MM.1S (cell line): ENCODE data around the gene PTPRK.
A peak's percentile ranks its signal among the peaks of the same experiment; 100 is the strongest.

Experiments
- DNase-seq: peaks from one replicate; pipeline ENCODE4 v3.0.0-alpha.2; 2015
- H2AFZ ChIP-seq: fragments of 300-600 bp; sonication (generic); 2 replicates; pipeline ENCODE4 v1.6.0; 2016; ENCODE audit warnings: antibody characterized with exemption, low read length
- H3F3A ChIP-seq: fragments of 300-600 bp; sonication (generic); 2 replicates; pipeline ENCODE4 v1.6.1; 2016; ENCODE audit warnings: mild to moderate bottlenecking, antibody characterized with exemption, low read length, moderate library complexity, mixed read lengths; ENCODE audit not compliant: insufficient read depth
- H3K27ac ChIP-seq: fragments of 300-600 bp; sonication (generic); 2 replicates; pipeline ENCODE4 v1.5.1; 2016; ENCODE audit warnings: mild to moderate bottlenecking, low read length
- H3K27me3 ChIP-seq: fragments of 300-600 bp; sonication (generic); replicated peaks from 2 replicates; pipeline ENCODE4 v1.6.0; 2016; ENCODE audit warnings: low read length; ENCODE audit not compliant: insufficient read depth
- H3K36me3 ChIP-seq: fragments of 300-600 bp; sonication (generic); replicated peaks from 2 replicates; pipeline ENCODE4 v1.6.1; 2016; ENCODE audit warnings: mild to moderate bottlenecking, low read length, mixed read lengths; ENCODE audit not compliant: insufficient read depth
- H3K4me1 ChIP-seq: fragments of 300-600 bp; sonication (generic); 2 replicates; pipeline ENCODE4 v1.6.1; 2016; ENCODE audit warnings: low read length, mixed read lengths
- H3K4me2 ChIP-seq: fragments of 300-600 bp; sonication (generic); 2 replicates; pipeline ENCODE4 v1.6.0; 2016; ENCODE audit warnings: low read depth, low read length
- H3K4me3 ChIP-seq: fragments of 300-600 bp; sonication (generic); 2 replicates; pipeline ENCODE4 v1.5.1; 2016; ENCODE audit warnings: low read length, mixed read lengths
- H3K79me2 ChIP-seq: fragments of 300-600 bp; sonication (generic); 2 replicates; pipeline ENCODE4 v1.6.1; 2016; ENCODE audit warnings: mixed run types, low read length, mixed read lengths
- H3K9ac ChIP-seq: fragments of 300-600 bp; sonication (generic); 2 replicates; pipeline ENCODE4 v1.6.1; 2016; ENCODE audit warnings: low read length, mixed read lengths
- H3K9me2 ChIP-seq: fragments of 300-600 bp; sonication (generic); replicated peaks from 2 replicates; pipeline ENCODE4 v1.6.1; 2016; ENCODE audit warnings: mild to moderate bottlenecking, low read length, mixed read lengths; ENCODE audit not compliant: insufficient read depth
- H3K9me3 ChIP-seq: fragments of 300-600 bp; sonication (generic); replicated peaks from 2 replicates; pipeline ENCODE4 v1.6.1; 2016; ENCODE audit warnings: mild to moderate bottlenecking, low read length, mixed read lengths; ENCODE audit not compliant: insufficient read depth
- H4K20me1 ChIP-seq: fragments of 300-600 bp; sonication (generic); 2 replicates; pipeline ENCODE4 v1.6.1; 2016; ENCODE audit warnings: mild to moderate bottlenecking, low read length, moderate library complexity, mixed read lengths; ENCODE audit not compliant: insufficient read depth
- CTCF ChIP-seq: fragments of 300-600 bp; sonication (generic); IDR thresholded peaks from 2 replicates; pipeline ENCODE4 v1.5.1; 2016; ENCODE audit warnings: antibody characterized with exemption, low read length, mixed read lengths
- EZH2 ChIP-seq: fragments of 300-600 bp; sonication (generic); optimal IDR thresholded peaks from 2 replicates; pipeline ENCODE3; 2017; ENCODE audit warnings: low read depth, mild to moderate bottlenecking, antibody characterized with exemption, low read length, mixed read lengths
- EZH2phosphoT487 ChIP-seq: fragments of 300-600 bp; sonication (generic); IDR thresholded peaks from 2 replicates; pipeline ENCODE4 v1.6.1; 2018; ENCODE audit warnings: antibody characterized with exemption, low read length

The PTPRK gene

GRCh38 chr6:128171182-128171581 lies 349.2 kb downstream of the PTPRK start:
- H3K27ac ChIP-seq, result no peak overlapping the region
- DNase-seq, result no peak
- no peaks in the 10 kb centered on the region for H3K27me3 ChIP-seq
- H2AFZ ChIP-seq, result no peak overlapping the region
- no peaks in the 10 kb centered on the region for H3K36me3 ChIP-seq
- H4K20me1 ChIP-seq, result no peaks in the 10 kb centered on the region
- no peak for TF ChIP-seq EZH2
- no peak for TF ChIP-seq EZH2phosphoT487
- no peak for TF ChIP-seq CTCF
- H3K9me2 ChIP-seq, result no peaks in the 10 kb centered on the region
- no peaks in the 10 kb centered on the region for H3K9me3 ChIP-seq
- 0 out of 2 replicates have a peak, but pooled peaks cover 5% of the 10 kb centered on the region for H3K4me1 ChIP-seq
- no peak overlapping the region for H3K4me3 ChIP-seq
- no peaks in the 10 kb centered on the region for H3F3A ChIP-seq
- no peak overlapping the region for H3K4me2 ChIP-seq
- H3K79me2 ChIP-seq, result no peaks in the 10 kb centered on the region
- H3K9ac ChIP-seq, result no peak overlapping the region

DNA sequence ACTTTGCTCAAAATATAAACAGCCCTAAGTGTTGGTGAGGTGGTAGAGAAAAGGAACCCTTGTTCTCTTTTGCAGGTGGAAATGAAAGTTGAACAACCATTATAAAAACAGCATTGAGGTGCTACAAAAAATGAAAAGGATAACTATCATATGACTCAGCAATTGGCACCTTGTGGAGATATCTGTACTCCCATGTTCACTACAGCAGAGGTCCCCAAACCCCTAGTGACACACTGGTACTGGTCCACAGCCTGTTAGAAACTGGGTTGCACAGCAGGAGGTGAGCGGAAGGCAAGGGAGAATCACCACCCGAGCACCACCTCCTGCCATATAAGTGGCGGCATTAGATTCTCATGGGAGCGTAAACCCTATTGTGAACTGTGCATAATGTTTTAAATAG lies 352.2 kb downstream of the PTPRK start:
- no peaks in the 10 kb centered on the region for H3K9me2 ChIP-seq
- H3K9me3 ChIP-seq, result no peaks in the 10 kb centered on the region

GRCh38 chr6:128167552-128167951 lies 352.8 kb downstream of the PTPRK start:
- H3K4me3 ChIP-seq, result no peak overlapping the region
- H3K79me2 ChIP-seq, result no peaks in the 10 kb centered on the region
- no peaks in the 10 kb centered on the region for H3K9me2 ChIP-seq
- no peak overlapping the region for H3K9ac ChIP-seq
- TF ChIP-seq EZH2, result no peak
- H3K4me1 ChIP-seq, result 0 out of 2 replicates have a peak, but pooled peaks cover 5% of the 10 kb centered on the region
- no peaks in the 10 kb centered on the region for H3K9me3 ChIP-seq
- no peaks in the 10 kb centered on the region for H3K27me3 ChIP-seq
- H3F3A ChIP-seq, result no peaks in the 10 kb centered on the region
- H3K36me3 ChIP-seq, result no peaks in the 10 kb centered on the region
- DNase-seq, result no peak
- no peak overlapping the region for H2AFZ ChIP-seq
- no peak overlapping the region for H3K27ac ChIP-seq
- H3K4me2 ChIP-seq, result no peak overlapping the region
- no peaks in the 10 kb centered on the region for H4K20me1 ChIP-seq

More for the DNA sequence above, 352.2 kb downstream of the PTPRK start:
- TF ChIP-seq CTCF (no peak), EZH2 (no peak), EZH2phosphoT487 (no peak)
- H3K27ac ChIP-seq, result no peak overlapping the region
- 0 out of 2 replicates have a peak, but pooled peaks cover 5% of the 10 kb centered on the region for H3K4me1 ChIP-seq
- no peak overlapping the region for H2AFZ ChIP-seq
- no peak overlapping the region for H3K4me3 ChIP-seq
- H3K27me3 ChIP-seq, result no peaks in the 10 kb centered on the region
- no peaks in the 10 kb centered on the region for H4K20me1 ChIP-seq
- no peaks in the 10 kb centered on the region for H3K36me3 ChIP-seq
- no peaks in the 10 kb centered on the region for H3F3A ChIP-seq
- DNase-seq, result peak; percentile 22
- H3K79me2 ChIP-seq, result no peaks in the 10 kb centered on the region
- H3K9ac ChIP-seq, result no peak overlapping the region
- H3K4me2 ChIP-seq, result peak overlapping the region; percentile 6; the same call in 1 of the 2 replicates

GRCh38 chr6:128164254-128164653 lies 356.1 kb downstream of the PTPRK start:
- Histone ChIP-seq H3K36me3 (no peaks in the 10 kb centered on the region), H3K27me3 (no peaks in the 10 kb centered on the region), H3F3A (no peaks in the 10 kb centered on the region), H2AFZ (no peak overlapping the region), H3K27ac (no peak overlapping the region), H3K9ac (no peak overlapping the region), H3K9me3 (no peaks in the 10 kb centered on the region), H3K4me1 (0 out of 2 replicates have a peak, but pooled peaks cover 5% of the 10 kb centered on the region), H3K9me2 (no peaks in the 10 kb centered on the region), H4K20me1 (no peaks in the 10 kb centered on the region), H3K79me2 (no peaks in the 10 kb centered on the region), H3K4me2 (no peak overlapping the region), H3K4me3 (no peak overlapping the region)
- no peak for TF ChIP-seq CTCF
- no peak for TF ChIP-seq EZH2
- TF ChIP-seq EZH2phosphoT487, result no peak
- DNase-seq, result no peak
